HUDEP-2 (cell line): ENCODE results near the gene KCNQ1OT1.

ENCODE experiments used
- DNase-seq, 76 experiments: peaks; one replicate each; lab custom pipeline; 2025; ENCODE audit not compliant: unreplicated experiment in 76 of 76; lab: John Stamatoyannopoulos, UW

The KCNQ1OT1 gene

GRCh38 chr11:2722955-2723354 is 23.2 kb upstream of the KCNQ1OT1 start:
- DNase-seq: peak in 2 of 76 experiments; percentile 7 to 8

- DNase-seq: no peak
Observed at GRCh38 chr11:2721210-2721916, 21.6 kb upstream of the KCNQ1OT1 start.

GRCh38 chr11:2719831-2720590 is 20.2 kb upstream of the KCNQ1OT1 start:
- no peak for DNase-seq

GRCh38 chr11:2718817-2719438 is 19.1 kb upstream of the KCNQ1OT1 start:
- no peak for DNase-seq

GRCh38 chr11:2717561-2718325 is 17.9 kb upstream of the KCNQ1OT1 start:
- DNase-seq: no peak

- no peak for DNase-seq
Observed at GRCh38 chr11:2716376-2717095, 16.7 kb upstream of the KCNQ1OT1 start.

GRCh38 chr11:2715716-2716350 is 16.0 kb upstream of the KCNQ1OT1 start:
- DNase-seq: no peak

GRCh38 chr11:2714871-2715270 is 15.1 kb upstream of the KCNQ1OT1 start:
- DNase-seq: no peak

GRCh38 chr11:2714463-2714800 is 14.6 kb upstream of the KCNQ1OT1 start:
- DNase-seq: no peak

- DNase-seq: no peak
Observed at GRCh38 chr11:2713661-2714462, 14.1 kb upstream of the KCNQ1OT1 start.

- no peak for DNase-seq
Observed at GRCh38 chr11:2713094-2713493, 13.3 kb upstream of the KCNQ1OT1 start.

- no peak for DNase-seq
Observed at GRCh38 chr11:2711161-2711560, 11.4 kb upstream of the KCNQ1OT1 start.

- no peak for DNase-seq
Observed at GRCh38 chr11:2709429-2709828, 9.6 kb upstream of the KCNQ1OT1 start.

- no peak for DNase-seq
Observed at GRCh38 chr11:2708757-2709281, 9.0 kb upstream of the KCNQ1OT1 start.

- DNase-seq: no peak
Observed at GRCh38 chr11:2708151-2708581, 8.4 kb upstream of the KCNQ1OT1 start.

- DNase-seq: no peak
Observed at GRCh38 chr11:2707736-2708135, 7.9 kb upstream of the KCNQ1OT1 start.

GRCh38 chr11:2706321-2706720 is 6.5 kb upstream of the KCNQ1OT1 start:
- DNase-seq: no peak

GRCh38 chr11:2704896-2705606 is 5.3 kb upstream of the KCNQ1OT1 start:
- no peak for DNase-seq
